ENCODE data around the gene METTL24.

- TF ChIP-seq CTCF (IDR thresholded peaks at IDR 0.05) (no peak), POLR2A (IDR thresholded peaks at IDR 0.05) (no peak)
Measured at GRCh38 chr6:110329348-110329713, 28.8 kb downstream of the METTL24 start.
